ENCODE measurements around the gene UBE4B.
"Not testable (repeated sequence)": the region's sequence is repeated elsewhere in the genome, so short reads cannot be mapped to it uniquely, and the experiment has no call there.

UBE4B gene

GRCh38 chr1:10210841-10211804, 178.4 kb downstream of the UBE4B start:
- DNase-seq (ENCODE audit: low spot score): peak; percentile 87

GRCh38 chr1:10211805-10212410, 179.2 kb downstream of the UBE4B start:
- DNase-seq (ENCODE audit: low spot score): no peak

GRCh38 chr1:10212476-10212875, 179.7 kb downstream of the UBE4B start:
- DNase-seq (ENCODE audit: low spot score): no peak

GRCh38 chr1:10213186-10213705, 180.5 kb downstream of the UBE4B start:
- DNase-seq (ENCODE audit: low spot score): no peak

GRCh38 chr1:10216090-10216749, 183.5 kb downstream of the UBE4B start:
- DNase-seq (ENCODE audit: low spot score): no peak

GRCh38 chr1:10217748-10218441, 185.1 kb downstream of the UBE4B start:
- DNase-seq (ENCODE audit: low spot score): no peak

- no peak for DNase-seq (ENCODE audit: low spot score)
Observed at GRCh38 chr1:10220200-10220599, 187.4 kb downstream of the UBE4B start.

GRCh38 chr1:10220657-10221056, 187.9 kb downstream of the UBE4B start:
- not testable (repeated sequence) for DNase-seq (ENCODE audit: low spot score)

- DNase-seq (ENCODE audit: low spot score): no peak
Observed at GRCh38 chr1:10225573-10225972, 192.8 kb downstream of the UBE4B start.

- no peak for DNase-seq (ENCODE audit: low spot score)
Observed at GRCh38 chr1:10228528-10228927, 195.8 kb downstream of the UBE4B start.

GRCh38 chr1:10229903-10230302, 197.1 kb downstream of the UBE4B start:
- DNase-seq (ENCODE audit: low spot score): no peak
